ENCODE data around the gene RSU1. TPM values are rescaled to one million over a fixed set of nuclear protein-coding genes. Genes with fewer than 3 reads are reported as not detected.

The RSU1 gene
- total RNA-seq, 1 experiment from 2014 or later: 44.5 TPM

DNA sequence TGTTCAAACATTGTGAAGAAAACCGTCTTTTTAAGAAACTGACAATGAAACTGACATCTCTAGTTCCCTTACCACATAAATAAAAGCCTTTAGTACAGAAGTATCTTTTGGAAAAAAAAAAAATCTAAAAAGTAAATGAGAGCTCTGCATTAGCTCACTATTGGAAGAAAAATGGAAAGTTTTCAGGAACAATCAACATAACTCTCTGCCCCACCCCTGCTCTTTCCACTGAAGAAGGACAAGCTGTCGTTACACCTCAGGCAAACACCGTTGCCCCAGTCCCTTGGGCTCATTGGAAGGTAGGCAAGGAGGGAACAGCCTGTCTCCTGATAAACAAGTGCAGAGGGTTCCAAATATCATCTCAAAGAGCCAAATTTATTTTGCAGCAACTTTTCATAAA, 273.1 kb downstream of the RSU1 start:
- POLR2A ChIA-PET (ENCODE audit: unreplicated experiment): no interaction called here
- H4K20me1 ChIP-seq (ENCODE audit: insufficient read depth): no peaks in the 10 kb centered on the region
- CTCF ChIA-PET: interaction anchor here (0.6 kb wide), 1 partner anchor 96 kb away, joined by 3 read pairs; no protein-coding TSS in a partner anchor
- TF ChIP-seq EZH2 (IDR thresholded peaks at IDR 0.05; ENCODE audit: low read depth): no peak
- TF ChIP-seq, protein P1, sequence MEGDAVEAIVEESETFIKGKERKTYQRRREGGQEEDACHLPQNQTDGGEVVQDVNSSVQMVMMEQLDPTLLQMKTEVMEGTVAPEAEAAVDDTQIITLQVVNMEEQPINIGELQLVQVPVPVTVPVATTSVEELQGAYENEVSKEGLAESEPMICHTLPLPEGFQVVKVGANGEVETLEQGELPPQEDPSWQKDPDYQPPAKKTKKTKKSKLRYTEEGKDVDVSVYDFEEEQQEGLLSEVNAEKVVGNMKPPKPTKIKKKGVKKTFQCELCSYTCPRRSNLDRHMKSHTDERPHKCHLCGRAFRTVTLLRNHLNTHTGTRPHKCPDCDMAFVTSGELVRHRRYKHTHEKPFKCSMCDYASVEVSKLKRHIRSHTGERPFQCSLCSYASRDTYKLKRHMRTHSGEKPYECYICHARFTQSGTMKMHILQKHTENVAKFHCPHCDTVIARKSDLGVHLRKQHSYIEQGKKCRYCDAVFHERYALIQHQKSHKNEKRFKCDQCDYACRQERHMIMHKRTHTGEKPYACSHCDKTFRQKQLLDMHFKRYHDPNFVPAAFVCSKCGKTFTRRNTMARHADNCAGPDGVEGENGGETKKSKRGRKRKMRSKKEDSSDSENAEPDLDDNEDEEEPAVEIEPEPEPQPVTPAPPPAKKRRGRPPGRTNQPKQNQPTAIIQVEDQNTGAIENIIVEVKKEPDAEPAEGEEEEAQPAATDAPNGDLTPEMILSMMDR (conservative IDR thresholded peaks at IDR 0.05): no peak
- H2AFZ ChIP-seq: no peak overlapping the region
- no peaks in the 10 kb centered on the region for H3K9me2 ChIP-seq (ENCODE audit: insufficient read depth)
- no peaks in the 10 kb centered on the region for H3K9me3 ChIP-seq (ENCODE audit: insufficient read depth, low read depth)
- intact Hi-C loops (cut with micrococcal nuclease; ENCODE audit: unreplicated experiment): loop anchor here (10.0 kb wide), 1 partner anchor 639 kb away; no protein-coding TSS in a partner anchor
- H3K4me1 ChIP-seq (replicated peaks; ENCODE audit: insufficient read depth): no peaks in the 10 kb centered on the region
- BruUV-seq (replicated peaks): no TSS peak
- no peak overlapping the region for H3K4me3 ChIP-seq
- no peaks in the 10 kb centered on the region for H3K27me3 ChIP-seq (ENCODE audit: insufficient read depth, low read depth)
- H3K4me2 ChIP-seq: no peak overlapping the region
- DNase-seq: no peak
- no peaks in the 10 kb centered on the region for H3K36me3 ChIP-seq (ENCODE audit: low read depth)
- no peak overlapping the region for H3K27ac ChIP-seq
- no peaks in the 10 kb centered on the region for H3K79me2 ChIP-seq (ENCODE audit: low read depth)
- H3F3A ChIP-seq (ENCODE audit: insufficient read depth, low read depth): no peaks in the 10 kb centered on the region

All from PC-9 (cell line).